Measurements from ENCODE around the gene VGLL4.
"Not testable (repeated sequence)": the region's sequence is repeated elsewhere in the genome, so short reads cannot be mapped to it uniquely, and the experiment has no call there.

VGLL4 gene

GRCh38 chr3:11582191-11582968 is 61.3 kb downstream of the VGLL4 start:
- DNase-seq, result no peak

DNA sequence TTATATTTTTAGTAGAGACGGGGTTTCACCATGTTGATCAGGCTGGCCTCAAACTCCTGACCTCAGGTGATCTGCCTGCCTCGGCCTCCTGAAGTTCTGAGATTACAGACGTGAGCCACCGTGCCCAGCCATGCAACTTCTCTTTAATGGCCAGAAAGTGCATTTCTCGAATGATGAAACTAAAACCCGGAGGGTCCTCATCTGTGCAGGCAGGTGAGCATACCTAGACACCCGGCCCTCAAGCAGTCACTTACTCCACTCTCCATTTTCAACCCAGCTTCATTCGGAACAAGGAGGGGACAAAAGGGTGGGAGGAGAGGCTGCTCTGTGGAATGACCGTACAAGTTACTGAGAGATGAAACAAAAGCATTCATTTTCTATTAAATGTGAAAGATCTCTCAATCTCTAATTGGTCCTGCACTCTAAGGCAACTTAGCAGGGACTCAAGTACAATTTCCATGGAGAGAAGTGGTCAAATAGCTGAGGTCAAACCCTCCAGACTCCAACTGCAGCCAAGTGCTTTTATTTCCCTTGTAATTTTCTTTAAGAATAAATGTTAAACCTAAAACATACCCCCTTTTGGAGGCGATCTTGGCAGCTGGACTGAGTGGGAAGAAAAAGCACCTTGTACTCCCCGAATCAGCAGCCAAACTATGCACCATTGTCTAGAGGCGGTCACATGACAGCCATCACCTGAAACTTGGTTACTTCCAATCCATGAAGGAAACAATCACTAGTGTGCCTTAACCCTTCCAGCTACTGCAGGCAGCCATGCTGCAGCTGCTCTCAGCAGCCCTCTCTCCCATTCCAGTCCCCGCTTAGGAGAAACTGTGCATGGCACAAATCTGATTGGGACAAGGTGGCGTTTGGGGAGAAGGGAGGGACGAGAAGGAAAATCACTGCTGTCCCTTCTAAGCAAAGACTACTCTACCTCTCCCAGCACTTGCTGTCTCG is 62.2 kb downstream of the VGLL4 start:
- no peak for DNase-seq

DNA sequence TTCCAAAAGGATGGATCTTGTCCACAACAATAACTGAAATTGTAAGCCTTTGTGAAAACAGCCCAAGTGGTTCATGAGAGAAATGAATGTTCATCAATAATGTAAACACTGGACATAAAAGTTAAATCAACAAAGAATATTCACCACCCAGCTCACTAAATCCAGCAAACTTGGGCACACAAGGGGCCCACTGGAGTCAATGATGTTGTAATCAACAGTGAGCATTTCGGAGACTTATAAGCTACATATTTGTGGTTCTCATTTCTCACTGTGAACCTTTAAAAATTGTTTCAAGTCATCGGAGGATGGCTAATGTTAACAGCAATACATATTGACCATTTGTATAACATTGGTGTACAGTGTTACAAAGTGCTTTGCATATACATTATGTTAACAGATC is 63.1 kb downstream of the VGLL4 start:
- no peak for DNase-seq

DNA sequence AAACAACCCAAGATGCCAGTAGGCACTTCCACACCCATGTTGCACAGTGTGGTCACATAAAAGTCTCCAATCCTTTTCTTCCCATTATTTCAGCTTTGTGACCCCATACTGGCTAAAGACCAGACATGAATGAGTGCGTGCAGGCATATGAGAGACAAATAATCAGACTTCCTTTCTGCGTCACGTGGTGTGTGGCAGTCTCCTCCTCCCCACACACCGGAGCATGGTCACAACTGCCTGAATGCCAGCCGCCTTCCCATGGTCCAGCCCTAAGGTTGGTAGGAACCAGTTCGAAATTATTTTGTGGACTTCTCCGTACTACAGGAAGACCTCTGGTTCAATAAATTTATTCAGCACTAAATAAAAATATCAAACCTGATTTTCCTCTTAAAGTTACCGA is 65.5 kb downstream of the VGLL4 start:
- DNase-seq, result no peak

DNA sequence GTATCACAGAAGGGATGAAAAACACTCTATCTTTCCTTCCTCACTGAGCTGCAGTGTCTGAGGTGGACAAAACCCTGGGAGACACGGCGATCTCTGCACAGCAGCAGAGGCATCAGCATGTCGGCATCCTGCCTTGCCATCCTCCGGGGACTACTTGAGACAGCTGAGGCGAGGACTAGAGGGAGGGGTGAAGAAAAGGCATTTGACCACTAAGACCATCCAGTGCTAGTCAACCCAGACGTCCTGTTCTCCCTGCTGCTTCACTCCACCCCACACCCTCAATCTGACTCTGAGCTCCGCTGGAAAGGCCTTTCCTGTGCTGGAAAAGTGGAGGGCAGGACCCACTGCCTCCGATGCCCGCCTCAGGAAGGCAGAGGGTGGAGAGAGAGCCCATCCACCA is 67.3 kb downstream of the VGLL4 start:
- no peak for DNase-seq

- no peak for DNase-seq
Measured at GRCh38 chr3:11575677-11576076, 68.0 kb downstream of the VGLL4 start.

- no peak for DNase-seq
Measured at GRCh38 chr3:11574981-11575669, 68.6 kb downstream of the VGLL4 start.

GRCh38 chr3:11572660-11573059 is 71.1 kb downstream of the VGLL4 start:
- not testable (repeated sequence) for DNase-seq

DNA sequence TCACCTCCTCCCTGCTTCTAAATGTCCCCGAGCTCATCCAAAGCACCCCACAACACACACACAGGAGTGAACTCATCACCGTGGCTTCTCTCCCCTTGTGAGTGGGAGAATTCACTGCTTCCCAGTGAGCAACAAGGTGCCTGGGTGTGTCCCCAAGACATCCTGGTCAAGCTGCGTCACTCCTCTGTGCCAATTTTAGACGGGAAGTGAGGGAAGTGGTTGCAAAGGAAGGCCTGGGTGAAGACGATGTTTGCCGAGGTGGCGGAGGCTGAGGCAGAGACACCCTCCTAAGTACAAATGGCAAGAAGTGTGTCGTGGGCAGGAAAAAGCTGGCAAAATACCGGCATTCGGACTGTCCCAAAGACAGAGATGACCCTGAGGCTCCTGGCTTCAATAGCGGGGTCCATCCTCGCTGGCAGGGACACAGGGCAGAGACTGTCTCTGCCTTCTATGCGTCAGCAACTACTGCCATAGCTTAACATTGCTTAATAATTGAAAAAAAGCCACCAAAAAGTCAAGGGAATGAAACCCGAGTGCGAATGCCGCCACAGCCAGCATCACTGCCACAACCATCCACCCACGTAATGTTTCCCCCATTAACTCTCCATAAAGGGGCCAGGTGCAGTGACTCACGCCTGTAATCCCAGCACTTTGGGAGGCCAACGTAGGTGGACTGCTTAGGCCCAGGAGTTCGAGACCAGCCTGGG is 72.8 kb downstream of the VGLL4 start:
- no peak for DNase-seq

DNA sequence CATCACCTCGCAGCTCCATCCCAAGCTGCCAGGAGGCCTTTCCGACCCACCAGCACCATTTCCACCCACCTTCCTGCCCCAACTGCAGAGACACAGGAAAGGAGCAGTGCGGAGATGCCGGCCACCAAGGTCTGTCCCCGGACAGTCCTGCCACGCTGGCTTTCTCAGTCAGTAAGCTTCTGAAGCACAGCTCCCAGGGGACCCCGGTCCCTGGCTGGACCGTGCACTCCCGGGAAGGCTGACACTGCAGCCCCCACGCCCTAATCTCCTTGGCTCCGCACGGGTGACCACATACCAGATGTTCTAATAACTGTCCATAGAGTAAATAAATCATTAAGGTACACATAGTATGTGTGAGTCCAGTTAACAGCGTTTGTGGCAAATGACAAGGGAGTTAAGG is 73.5 kb downstream of the VGLL4 start:
- DNase-seq, result no peak

DNA sequence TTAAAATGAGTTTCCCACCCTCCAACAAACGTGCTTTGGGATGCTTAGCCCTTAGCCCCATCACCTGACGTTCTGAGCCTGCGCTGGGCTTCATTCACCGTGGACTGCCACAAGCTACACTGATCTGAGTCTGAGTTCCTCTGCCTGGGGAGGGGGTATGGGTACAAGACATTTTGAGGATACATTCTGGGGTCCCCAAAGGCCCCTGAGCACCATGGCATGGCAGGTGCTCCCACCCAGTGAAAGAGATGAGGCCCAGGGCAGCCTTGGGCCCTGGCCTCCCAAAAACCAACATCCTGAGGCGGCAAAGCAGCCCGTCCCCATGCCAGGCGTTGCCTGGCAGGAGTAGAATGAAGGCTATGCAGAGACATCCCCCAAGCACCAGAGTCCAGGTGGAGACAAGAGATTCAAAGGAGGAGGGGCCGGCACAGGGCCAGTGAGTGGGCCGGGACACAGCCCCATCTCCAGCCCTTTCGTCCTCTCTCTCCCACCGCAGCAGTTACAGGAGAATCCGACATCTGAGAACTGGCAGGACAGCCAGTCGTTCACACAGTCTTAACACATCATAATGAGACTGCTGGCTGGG is 74.5 kb downstream of the VGLL4 start:
- no peak for DNase-seq

GRCh38 chr3:11568503-11569155 is 75.1 kb downstream of the VGLL4 start:
- no peak for DNase-seq

DNA sequence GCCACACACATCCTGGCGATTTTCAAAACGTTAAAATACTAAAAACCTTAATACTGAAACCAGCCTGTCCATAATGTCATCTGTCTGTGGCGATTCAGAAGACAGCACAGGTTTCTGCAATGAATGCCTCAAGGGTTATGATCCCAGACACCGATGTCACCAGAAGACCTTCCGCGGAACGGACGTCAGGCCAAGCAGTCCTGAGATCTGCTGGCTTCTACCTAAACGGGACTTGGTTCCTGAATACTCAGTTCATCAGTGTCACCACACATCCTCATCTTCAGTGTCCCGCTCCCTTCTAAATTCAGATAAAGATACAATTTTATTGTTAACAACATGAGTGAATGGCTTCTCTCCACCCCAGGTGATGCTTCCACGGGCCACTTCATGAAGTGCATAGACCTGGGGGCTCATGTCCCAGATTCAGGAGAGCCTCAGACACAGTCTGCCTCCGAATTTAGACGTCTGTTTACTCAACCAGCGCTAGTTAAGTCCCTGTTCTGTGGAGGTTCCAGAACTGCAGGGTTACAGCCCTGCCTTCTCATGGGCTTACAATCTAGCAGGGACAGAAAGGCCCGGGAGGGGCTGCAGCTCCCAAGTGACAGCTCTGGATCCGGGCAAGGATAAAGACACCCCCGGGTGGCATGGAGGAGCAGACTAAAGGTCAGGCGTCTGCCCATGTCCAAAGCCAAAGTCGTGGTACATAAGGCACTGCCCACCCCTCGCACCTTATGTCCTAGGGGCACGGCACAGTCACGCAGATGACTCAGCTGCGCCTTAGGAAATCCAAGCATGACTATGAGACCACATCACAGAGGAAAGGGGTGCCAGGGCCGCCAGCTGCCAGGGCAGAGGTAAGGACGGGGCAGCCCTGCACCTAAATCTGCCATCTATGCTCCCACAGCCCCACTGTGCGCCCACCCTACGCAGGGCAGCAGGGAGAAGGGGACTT is 75.9 kb downstream of the VGLL4 start:
- DNase-seq, result no peak

DNA sequence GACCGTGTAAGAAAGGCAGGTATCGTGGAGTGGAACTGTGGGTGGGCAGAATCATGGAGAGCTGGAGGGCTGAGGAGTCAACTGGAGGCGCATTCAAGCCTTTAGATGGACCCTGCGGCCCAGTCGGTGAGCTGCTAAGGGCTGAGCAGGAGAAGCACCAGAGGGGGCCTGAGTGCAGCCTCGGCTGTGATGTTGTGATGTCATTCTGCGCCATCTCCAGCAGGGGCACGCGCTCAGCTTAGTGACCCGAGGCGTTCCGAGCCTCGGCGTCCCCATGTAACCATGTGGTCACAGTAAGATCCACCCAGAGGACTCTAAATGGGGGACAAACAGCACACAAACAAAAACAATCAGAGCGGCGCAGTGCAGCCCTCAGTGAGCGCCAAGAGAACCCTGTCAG is 76.8 kb downstream of the VGLL4 start:
- no peak for DNase-seq

DNA sequence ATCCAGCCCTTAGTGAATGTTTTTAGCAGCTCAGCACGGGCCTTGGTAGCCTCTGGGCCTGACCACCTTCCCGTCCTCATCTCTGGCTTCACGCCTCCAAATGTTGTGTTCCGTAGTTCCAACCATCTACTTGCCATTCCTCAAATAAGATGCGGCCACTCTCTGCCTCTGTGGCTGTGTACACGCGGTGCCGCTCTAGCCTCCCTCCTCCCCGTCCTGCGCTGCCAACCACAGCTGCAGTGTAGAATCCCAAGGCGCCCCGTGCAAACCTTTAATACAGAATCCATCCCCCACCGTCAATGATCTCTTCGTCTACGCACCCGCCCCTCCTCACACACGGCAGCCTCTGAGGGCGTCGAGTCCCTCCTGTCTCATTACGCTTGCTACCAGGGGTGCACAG is 77.2 kb downstream of the VGLL4 start:
- DNase-seq, result no peak

GRCh38 chr3:11565932-11566331 is 77.8 kb downstream of the VGLL4 start:
- DNase-seq, result no peak

GRCh38 chr3:11565492-11565891 is 78.2 kb downstream of the VGLL4 start:
- DNase-seq, result no peak

GRCh38 chr3:11565072-11565471 is 78.6 kb downstream of the VGLL4 start:
- no peak for DNase-seq

DNA sequence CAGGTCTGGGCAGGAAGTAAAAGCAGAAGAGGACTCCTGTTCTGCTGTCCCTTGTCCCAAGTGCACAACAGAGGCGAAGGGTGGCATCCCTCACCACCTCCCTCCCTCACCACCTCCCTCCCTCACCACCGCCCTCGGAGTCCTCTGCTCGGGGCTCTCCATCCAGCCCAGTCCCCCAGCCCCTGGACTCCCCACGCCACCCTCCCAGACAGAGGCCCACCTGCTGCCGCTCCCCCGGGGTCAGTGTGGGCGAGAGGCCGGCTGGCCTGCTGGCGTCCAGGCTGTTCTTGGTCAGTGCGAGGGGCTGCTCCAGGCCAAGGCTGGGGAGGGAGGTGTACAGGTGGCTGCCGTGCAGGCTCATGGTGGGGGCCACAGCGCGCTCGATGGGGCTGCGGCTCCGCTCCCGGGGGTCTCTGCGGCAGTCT is 79.1 kb downstream of the VGLL4 start:
- no peak for DNase-seq

GRCh38 chr3:11563865-11564185 is 79.9 kb downstream of the VGLL4 start:
- DNase-seq, result no peak
